ENCODE results near the gene FBXO34. TPM values are rescaled to one million over a fixed set of nuclear protein-coding genes. Genes with fewer than 3 reads are reported as not detected.

The FBXO34 gene
- total RNA-seq, 1 experiment from 2014 or later, result 13.9 TPM

- Mint-ChIP-seq H3K4me3 (no peak overlapping the region), H3K36me3 (peaks cover 39% of the 10 kb centered on the region), H3K27me3 (ENCODE audit: low read depth) (peaks cover 14% of the 10 kb centered on the region), H3K4me1 (peaks cover 24% of the 10 kb centered on the region), H3K27ac (no peak overlapping the region), H3K9me3 (peaks cover 36% of the 10 kb centered on the region)
- no peak for ATAC-seq
- POLR2A ChIA-PET, result no interaction called here
- no peak for TF ChIP-seq GABPB1 (CRISPR knock-in tag; IDR thresholded peaks at IDR 0.05)
- no peak for TF ChIP-seq CBFB (CRISPR knock-in tag; IDR thresholded peaks at IDR 0.05; ENCODE audit: low read depth)
- TF ChIP-seq, protein P1, sequence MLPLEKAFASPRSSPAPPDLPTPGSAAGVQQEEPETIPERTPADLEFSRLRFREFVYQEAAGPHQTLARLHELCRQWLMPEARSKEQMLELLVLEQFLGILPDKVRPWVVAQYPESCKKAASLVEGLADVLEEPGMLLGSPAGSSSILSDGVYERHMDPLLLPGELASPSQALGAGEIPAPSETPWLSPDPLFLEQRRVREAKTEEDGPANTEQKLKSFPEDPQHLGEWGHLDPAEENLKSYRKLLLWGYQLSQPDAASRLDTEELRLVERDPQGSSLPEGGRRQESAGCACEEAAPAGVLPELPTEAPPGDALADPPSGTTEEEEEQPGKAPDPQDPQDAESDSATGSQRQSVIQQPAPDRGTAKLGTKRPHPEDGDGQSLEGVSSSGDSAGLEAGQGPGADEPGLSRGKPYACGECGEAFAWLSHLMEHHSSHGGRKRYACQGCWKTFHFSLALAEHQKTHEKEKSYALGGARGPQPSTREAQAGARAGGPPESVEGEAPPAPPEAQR (CRISPR knock-in tag; IDR thresholded peaks at IDR 0.05), result no peak
- no peak for TF ChIP-seq ZBTB43 (CRISPR knock-in tag; IDR thresholded peaks at IDR 0.05)
- TF ChIP-seq NR3C1 (CRISPR knock-in tag; conservative IDR thresholded peaks at IDR 0.05; ENCODE audit: low read depth), result no peak
- no peak for TF ChIP-seq ZNF416 (CRISPR knock-in tag; IDR thresholded peaks at IDR 0.05)
- TF ChIP-seq, protein P2, sequence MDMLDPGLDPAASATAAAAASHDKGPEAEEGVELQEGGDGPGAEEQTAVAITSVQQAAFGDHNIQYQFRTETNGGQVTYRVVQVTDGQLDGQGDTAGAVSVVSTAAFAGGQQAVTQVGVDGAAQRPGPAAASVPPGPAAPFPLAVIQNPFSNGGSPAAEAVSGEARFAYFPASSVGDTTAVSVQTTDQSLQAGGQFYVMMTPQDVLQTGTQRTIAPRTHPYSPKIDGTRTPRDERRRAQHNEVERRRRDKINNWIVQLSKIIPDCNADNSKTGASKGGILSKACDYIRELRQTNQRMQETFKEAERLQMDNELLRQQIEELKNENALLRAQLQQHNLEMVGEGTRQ (CRISPR knock-in tag; IDR thresholded peaks at IDR 0.05), result no peak
- TF ChIP-seq, protein P3, sequence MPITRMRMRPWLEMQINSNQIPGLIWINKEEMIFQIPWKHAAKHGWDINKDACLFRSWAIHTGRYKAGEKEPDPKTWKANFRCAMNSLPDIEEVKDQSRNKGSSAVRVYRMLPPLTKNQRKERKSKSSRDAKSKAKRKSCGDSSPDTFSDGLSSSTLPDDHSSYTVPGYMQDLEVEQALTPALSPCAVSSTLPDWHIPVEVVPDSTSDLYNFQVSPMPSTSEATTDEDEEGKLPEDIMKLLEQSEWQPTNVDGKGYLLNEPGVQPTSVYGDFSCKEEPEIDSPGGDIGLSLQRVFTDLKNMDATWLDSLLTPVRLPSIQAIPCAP (CRISPR knock-in tag; IDR thresholded peaks at IDR 0.05), result no peak
- TF ChIP-seq NFATC4 (CRISPR knock-in tag; IDR thresholded peaks at IDR 0.05), result no peak
- TF ChIP-seq, protein P4, sequence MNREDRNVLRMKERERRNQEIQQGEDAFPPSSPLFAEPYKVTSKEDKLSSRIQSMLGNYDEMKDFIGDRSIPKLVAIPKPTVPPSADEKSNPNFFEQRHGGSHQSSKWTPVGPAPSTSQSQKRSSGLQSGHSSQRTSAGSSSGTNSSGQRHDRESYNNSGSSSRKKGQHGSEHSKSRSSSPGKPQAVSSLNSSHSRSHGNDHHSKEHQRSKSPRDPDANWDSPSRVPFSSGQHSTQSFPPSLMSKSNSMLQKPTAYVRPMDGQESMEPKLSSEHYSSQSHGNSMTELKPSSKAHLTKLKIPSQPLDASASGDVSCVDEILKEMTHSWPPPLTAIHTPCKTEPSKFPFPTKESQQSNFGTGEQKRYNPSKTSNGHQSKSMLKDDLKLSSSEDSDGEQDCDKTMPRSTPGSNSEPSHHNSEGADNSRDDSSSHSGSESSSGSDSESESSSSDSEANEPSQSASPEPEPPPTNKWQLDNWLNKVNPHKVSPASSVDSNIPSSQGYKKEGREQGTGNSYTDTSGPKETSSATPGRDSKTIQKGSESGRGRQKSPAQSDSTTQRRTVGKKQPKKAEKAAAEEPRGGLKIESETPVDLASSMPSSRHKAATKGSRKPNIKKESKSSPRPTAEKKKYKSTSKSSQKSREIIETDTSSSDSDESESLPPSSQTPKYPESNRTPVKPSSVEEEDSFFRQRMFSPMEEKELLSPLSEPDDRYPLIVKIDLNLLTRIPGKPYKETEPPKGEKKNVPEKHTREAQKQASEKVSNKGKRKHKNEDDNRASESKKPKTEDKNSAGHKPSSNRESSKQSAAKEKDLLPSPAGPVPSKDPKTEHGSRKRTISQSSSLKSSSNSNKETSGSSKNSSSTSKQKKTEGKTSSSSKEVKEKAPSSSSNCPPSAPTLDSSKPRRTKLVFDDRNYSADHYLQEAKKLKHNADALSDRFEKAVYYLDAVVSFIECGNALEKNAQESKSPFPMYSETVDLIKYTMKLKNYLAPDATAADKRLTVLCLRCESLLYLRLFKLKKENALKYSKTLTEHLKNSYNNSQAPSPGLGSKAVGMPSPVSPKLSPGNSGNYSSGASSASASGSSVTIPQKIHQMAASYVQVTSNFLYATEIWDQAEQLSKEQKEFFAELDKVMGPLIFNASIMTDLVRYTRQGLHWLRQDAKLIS (CRISPR knock-in tag; IDR thresholded peaks at IDR 0.05; ENCODE audit: borderline replicate concordance), result no peak
- TF ChIP-seq NFYB (CRISPR knock-in tag; conservative IDR thresholded peaks at IDR 0.05; ENCODE audit: low read depth), result no peak
- TF ChIP-seq, protein P5, sequence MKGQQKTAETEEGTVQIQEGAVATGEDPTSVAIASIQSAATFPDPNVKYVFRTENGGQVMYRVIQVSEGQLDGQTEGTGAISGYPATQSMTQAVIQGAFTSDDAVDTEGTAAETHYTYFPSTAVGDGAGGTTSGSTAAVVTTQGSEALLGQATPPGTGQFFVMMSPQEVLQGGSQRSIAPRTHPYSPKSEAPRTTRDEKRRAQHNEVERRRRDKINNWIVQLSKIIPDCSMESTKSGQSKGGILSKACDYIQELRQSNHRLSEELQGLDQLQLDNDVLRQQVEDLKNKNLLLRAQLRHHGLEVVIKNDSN (CRISPR knock-in tag; IDR thresholded peaks at IDR 0.05), result no peak
- no peak for TF ChIP-seq GTF2I (CRISPR knock-in tag; conservative IDR thresholded peaks at IDR 0.05)
- TF ChIP-seq CREM (CRISPR knock-in tag; IDR thresholded peaks at IDR 0.05), result no peak
- DNase-seq (ENCODE audit: low spot score), result no peak
- CTCF ChIA-PET, result interaction anchor here (0.7 kb wide), 1 partner anchor 45 kb away, joined by 3 read pairs; no protein-coding TSS in a partner anchor
Observed at GRCh38 chr14:55309154-55309553, 37.9 kb downstream of the FBXO34 start.

GRCh38 chr14:55309761-55310365 is 38.6 kb downstream of the FBXO34 start:
- ChIA-PET CTCF (no interaction called here), POLR2A (no interaction called here)
- DNase-seq (ENCODE audit: low spot score) (no peak), ATAC-seq (no peak)
- Mint-ChIP-seq H3K4me1 (peaks cover 24% of the 10 kb centered on the region), H3K27ac (no peak overlapping the region), H3K9me3 (peaks cover 38% of the 10 kb centered on the region), H3K27me3 (ENCODE audit: low read depth) (peaks cover 14% of the 10 kb centered on the region), H3K36me3 (peaks cover 43% of the 10 kb centered on the region), H3K4me3 (no peak overlapping the region)
- TF ChIP-seq TEAD1 (CRISPR knock-in tag; IDR thresholded peaks at IDR 0.05) (no peak), ZBTB21 (CRISPR knock-in tag; IDR thresholded peaks at IDR 0.05; ENCODE audit: borderline replicate concordance) (no peak), GTF2I (CRISPR knock-in tag; conservative IDR thresholded peaks at IDR 0.05) (no peak)
- TF ChIP-seq, protein P6, sequence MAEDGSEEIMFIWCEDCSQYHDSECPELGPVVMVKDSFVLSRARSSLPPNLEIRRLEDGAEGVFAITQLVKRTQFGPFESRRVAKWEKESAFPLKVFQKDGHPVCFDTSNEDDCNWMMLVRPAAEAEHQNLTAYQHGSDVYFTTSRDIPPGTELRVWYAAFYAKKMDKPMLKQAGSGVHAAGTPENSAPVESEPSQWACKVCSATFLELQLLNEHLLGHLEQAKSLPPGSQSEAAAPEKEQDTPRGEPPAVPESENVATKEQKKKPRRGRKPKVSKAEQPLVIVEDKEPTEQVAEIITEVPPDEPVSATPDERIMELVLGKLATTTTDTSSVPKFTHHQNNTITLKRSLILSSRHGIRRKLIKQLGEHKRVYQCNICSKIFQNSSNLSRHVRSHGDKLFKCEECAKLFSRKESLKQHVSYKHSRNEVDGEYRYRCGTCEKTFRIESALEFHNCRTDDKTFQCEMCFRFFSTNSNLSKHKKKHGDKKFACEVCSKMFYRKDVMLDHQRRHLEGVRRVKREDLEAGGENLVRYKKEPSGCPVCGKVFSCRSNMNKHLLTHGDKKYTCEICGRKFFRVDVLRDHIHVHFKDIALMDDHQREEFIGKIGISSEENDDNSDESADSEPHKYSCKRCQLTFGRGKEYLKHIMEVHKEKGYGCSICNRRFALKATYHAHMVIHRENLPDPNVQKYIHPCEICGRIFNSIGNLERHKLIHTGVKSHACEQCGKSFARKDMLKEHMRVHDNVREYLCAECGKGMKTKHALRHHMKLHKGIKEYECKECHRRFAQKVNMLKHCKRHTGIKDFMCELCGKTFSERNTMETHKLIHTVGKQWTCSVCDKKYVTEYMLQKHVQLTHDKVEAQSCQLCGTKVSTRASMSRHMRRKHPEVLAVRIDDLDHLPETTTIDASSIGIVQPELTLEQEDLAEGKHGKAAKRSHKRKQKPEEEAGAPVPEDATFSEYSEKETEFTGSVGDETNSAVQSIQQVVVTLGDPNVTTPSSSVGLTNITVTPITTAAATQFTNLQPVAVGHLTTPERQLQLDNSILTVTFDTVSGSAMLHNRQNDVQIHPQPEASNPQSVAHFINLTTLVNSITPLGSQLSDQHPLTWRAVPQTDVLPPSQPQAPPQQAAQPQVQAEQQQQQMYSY (CRISPR knock-in tag; IDR thresholded peaks at IDR 0.05), result no peak
- TF ChIP-seq, protein P7, sequence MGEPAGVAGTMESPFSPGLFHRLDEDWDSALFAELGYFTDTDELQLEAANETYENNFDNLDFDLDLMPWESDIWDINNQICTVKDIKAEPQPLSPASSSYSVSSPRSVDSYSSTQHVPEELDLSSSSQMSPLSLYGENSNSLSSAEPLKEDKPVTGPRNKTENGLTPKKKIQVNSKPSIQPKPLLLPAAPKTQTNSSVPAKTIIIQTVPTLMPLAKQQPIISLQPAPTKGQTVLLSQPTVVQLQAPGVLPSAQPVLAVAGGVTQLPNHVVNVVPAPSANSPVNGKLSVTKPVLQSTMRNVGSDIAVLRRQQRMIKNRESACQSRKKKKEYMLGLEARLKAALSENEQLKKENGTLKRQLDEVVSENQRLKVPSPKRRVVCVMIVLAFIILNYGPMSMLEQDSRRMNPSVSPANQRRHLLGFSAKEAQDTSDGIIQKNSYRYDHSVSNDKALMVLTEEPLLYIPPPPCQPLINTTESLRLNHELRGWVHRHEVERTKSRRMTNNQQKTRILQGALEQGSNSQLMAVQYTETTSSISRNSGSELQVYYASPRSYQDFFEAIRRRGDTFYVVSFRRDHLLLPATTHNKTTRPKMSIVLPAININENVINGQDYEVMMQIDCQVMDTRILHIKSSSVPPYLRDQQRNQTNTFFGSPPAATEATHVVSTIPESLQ (CRISPR knock-in tag; IDR thresholded peaks at IDR 0.05), result no peak
